Progenitor cell of endocrine pancreas (in vitro differentiated cells): ENCODE data around the gene OBSCN. TPM values are rescaled to one million over a fixed set of nuclear protein-coding genes. Genes with fewer than 3 reads are reported as not detected.

Source experiments
- DNase-seq: peaks from one replicate; pipeline ENCODE4 v3.0.0; 2021; ENCODE audit warnings: low spot score; ENCODE audit not compliant: unreplicated experiment
- H3K27ac Mint-ChIP-seq: 2 replicates; pipeline ENCODE4 v1.8.0; 2021; ENCODE audit warnings: mild to moderate bottlenecking, moderate library complexity, mixed read lengths
- H3K27me3 Mint-ChIP-seq: 2 replicates; pipeline ENCODE4 v1.8.0; 2021; ENCODE audit warnings: mixed read lengths
- H3K36me3 Mint-ChIP-seq: 2 replicates; pipeline ENCODE4 v1.8.0; 2022; ENCODE audit warnings: mixed read lengths; ENCODE audit not compliant: insufficient read depth
- H3K4me1 Mint-ChIP-seq: 2 replicates; pipeline ENCODE4 v1.8.0; 2021; ENCODE audit warnings: low read depth, mixed read lengths
- H3K4me3 Mint-ChIP-seq: 2 replicates; pipeline ENCODE4 v1.8.0; 2021; ENCODE audit warnings: low read depth, mild to moderate bottlenecking, moderate library complexity, mixed read lengths
- H3K9me3 Mint-ChIP-seq: 2 replicates; pipeline ENCODE4 v1.8.0; 2021; ENCODE audit warnings: low read depth, mixed read lengths
- CTCF ChIP-seq: fragments of 200-600 bp; sonication (generic); IDR thresholded peaks from one replicate; pipeline ENCODE4 v1.5.0; 2021; ENCODE audit warnings: antibody characterized with exemption, mild to moderate bottlenecking; ENCODE audit not compliant: unreplicated experiment
- total RNA-seq: library from RNA; stranded (reverse); gene quantifications from 2 replicates; pipeline ENCODE4 v1.2.1, GENCODE V29; 2021

Gene OBSCN
- total RNA-seq, 1 donor from 2014 or later = 57.5 TPM

DNA sequence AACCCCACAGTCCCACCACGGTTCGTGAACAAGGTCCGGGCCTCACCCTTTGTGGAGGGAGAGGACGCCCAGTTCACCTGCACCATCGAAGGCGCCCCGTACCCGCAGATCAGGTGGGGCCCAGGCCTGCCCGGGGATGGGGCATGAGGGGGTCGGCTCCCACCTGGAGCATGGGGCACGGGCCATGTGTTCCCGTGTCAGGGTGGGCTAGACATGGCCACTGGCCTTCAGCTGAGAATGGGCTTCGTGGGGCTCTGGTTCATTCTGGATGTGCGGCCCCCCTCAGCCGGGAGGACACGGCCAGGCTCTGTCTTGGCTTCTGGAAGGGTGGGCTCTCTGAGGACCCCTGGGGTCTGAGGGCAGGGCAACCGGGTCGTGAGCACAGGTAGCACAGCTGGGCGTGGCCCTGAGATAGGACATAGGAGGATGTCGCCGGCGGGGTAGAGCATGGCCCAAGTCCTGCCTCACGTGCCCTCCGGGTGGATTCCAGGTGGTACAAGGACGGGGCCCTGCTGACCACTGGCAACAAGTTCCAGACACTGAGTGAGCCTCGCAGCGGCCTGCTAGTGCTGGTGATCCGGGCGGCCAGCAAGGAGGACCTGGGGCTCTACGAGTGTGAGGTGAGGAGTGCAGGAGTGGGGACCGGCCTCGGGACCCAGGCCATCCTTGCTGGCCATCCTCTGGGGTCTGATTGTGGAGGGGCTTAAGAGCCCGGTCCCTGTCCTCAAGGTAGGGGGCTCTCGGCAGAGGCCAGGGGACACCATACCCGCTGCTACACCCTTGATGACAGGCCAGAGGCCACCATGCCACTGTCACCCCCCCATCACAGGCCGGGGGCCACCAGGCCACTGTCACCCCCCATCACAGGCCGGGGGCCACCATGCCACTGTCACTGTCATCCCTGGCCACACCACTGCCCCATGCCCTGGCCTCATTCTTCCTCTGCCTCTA, 143.3 kb downstream of the OBSCN start:
- no peak overlapping the region for H3K4me3 Mint-ChIP-seq
- no peak overlapping the region for H3K27ac Mint-ChIP-seq
- TF ChIP-seq CTCF = no peak
- no peaks in the 10 kb centered on the region for H3K36me3 Mint-ChIP-seq
- no peaks in the 10 kb centered on the region for H3K4me1 Mint-ChIP-seq
- no peak for DNase-seq
- H3K9me3 Mint-ChIP-seq = no peaks in the 10 kb centered on the region
- H3K27me3 Mint-ChIP-seq = no peaks in the 10 kb centered on the region

- Mint-ChIP-seq H3K36me3 (no peaks in the 10 kb centered on the region), H3K4me1 (no peaks in the 10 kb centered on the region), H3K27me3 (no peaks in the 10 kb centered on the region), H3K9me3 (no peaks in the 10 kb centered on the region), H3K4me3 (no peak overlapping the region), H3K27ac (no peak overlapping the region)
- no peak for TF ChIP-seq CTCF
- DNase-seq = no peak
Measured at GRCh38 chr1:228351850-228352249, 144.0 kb downstream of the OBSCN start.

DNA sequence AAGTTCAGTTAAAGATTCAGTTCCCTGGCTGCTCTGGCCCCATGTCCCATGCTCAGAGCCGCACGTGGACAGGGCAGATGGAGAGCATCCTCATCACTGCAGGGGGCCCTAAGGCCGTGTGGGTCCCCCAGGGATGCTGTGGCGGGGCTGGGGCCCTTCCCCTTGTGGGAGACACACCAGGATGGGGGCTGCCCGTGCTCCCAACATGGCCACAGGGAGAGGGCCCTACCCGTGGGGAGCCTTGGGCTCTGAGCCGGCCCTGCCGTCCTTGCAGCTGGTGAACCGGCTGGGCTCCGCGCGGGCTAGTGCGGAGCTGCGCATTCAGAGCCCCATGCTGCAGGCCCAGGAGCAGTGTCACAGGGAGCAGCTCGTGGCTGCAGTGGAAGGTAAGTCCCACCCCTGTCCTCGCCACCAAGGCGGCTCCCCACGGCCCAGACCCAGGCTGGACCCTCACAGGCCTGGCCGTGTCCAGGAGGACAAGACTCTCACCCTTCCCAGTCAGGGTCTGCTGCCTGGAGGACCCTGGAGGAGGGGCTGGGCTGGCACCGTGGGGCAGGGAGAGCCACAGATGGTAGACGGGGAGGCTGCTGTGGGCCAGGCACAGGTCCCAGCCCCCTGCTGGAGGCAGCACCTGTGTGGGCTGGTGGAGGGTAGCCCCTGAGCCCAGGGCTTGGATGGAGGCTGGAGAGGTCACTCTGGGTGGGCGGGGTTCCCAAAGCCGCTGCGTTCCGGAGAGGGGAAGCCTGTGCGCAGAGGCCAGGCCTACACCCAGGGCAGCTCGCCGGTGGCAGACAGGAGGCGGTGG, 145.0 kb downstream of the OBSCN start:
- DNase-seq = no peak
- Mint-ChIP-seq H3K36me3 (no peaks in the 10 kb centered on the region), H3K4me3 (no peak overlapping the region), H3K4me1 (no peaks in the 10 kb centered on the region), H3K27ac (no peak overlapping the region), H3K9me3 (no peaks in the 10 kb centered on the region), H3K27me3 (no peaks in the 10 kb centered on the region)
- no peak for TF ChIP-seq CTCF

DNA sequence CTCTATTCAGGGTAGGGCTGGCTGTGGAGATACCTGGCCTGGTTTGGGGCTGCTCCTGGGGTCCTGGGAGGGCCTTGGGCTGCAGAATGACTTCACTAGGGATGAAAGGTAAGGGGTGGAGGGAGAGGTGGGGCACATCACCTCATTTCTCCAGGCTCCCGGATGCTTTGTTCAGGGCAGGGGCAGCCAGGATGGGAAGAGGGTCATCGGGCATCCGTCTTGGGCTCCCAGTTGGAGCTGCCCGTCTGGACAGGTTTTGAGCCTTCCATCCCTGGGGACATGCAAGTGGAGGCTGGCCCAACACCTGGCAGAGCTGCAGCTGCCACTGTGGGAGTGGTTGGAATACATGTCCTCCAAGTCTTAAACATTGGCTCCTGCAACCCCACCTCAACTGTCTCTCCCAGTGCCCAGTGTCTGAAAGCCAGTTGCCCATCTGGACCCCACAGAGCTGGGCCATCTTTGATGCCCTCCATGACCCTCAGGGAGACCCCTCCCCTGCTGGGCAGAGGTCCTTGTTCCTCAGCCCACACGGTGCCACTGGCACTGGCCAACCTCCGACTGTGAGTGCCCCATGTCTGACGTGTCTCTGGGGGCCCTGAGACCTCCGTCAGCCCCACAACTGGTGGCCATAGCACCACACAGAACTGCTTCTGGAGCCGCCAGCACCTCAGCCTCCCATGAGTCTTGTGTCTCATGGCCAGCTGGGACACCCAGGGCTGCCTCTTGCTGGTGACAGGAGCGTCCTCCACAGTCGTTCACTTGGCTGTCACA, 145.9 kb downstream of the OBSCN start:
- Mint-ChIP-seq H3K36me3 (no peaks in the 10 kb centered on the region), H3K4me3 (no peak overlapping the region), H3K27ac (no peak overlapping the region)

More for the DNA sequence above, 145.9 kb downstream of the OBSCN start:
- Mint-ChIP-seq H3K9me3 (no peaks in the 10 kb centered on the region), H3K27me3 (no peaks in the 10 kb centered on the region), H3K4me1 (no peaks in the 10 kb centered on the region)
- TF ChIP-seq CTCF = no peak
- no peak for DNase-seq
